Small intestine (tissue), 7 donors: ENCODE data around the gene SERPINB4. TPM values are rescaled to one million over a fixed set of nuclear protein-coding genes. Genes with fewer than 3 reads are reported as not detected.

Source experiments
- DNase-seq, 2 donors: peaks; one replicate each; pipeline versions ENCODE4 v3.0.0 to v3.0.0-alpha.2; 2013
- FAIRE-seq: peaks from 2 replicates; lab custom pipeline; 2012; peaks lifted over from hg19 to GRCh38; lab: Jason Lieb, UNC
- H3K27ac ChIP-seq, 3 donors: one replicate each; pipeline ENCODE4 v1.5.1; 2013; ENCODE audit warnings: low read length in 2 of 3, mild to moderate bottlenecking in 2 of 3, control low read depth in 1 of 3, inconsistent platforms in 1 of 3, low read depth in 1 of 3, moderate library complexity in 1 of 3
- H3K27me3 ChIP-seq, 3 donors: one replicate each; pipeline ENCODE4 v1.6.1; 2013; ENCODE audit warnings: low read length in 3 of 3, inconsistent platforms in 1 of 3; ENCODE audit not compliant: control insufficient read depth in 3 of 3, insufficient read depth in 3 of 3
- H3K36me3 ChIP-seq, 3 donors: one replicate each; pipeline ENCODE4 v1.6.1; 2013; ENCODE audit warnings: low read length in 3 of 3, inconsistent platforms in 1 of 3, low read depth in 1 of 3, mild to moderate bottlenecking in 1 of 3, moderate library complexity in 1 of 3; ENCODE audit not compliant: control insufficient read depth in 3 of 3, insufficient read depth in 2 of 3
- H3K4me1 ChIP-seq, 3 donors: one replicate each; pipeline ENCODE4 v1.6.1; 2013; ENCODE audit warnings: low read length in 2 of 3, inconsistent platforms in 1 of 3, low read depth in 1 of 3, mild to moderate bottlenecking in 1 of 3, moderate library complexity in 1 of 3; ENCODE audit not compliant: control insufficient read depth in 3 of 3, insufficient read depth in 2 of 3
- H3K4me3 ChIP-seq, 3 donors: one replicate each; pipeline ENCODE4 v1.5.1; 2013; ENCODE audit warnings: low read length in 3 of 3, control low read depth in 1 of 3, inconsistent platforms in 1 of 3, low read depth in 1 of 3, mild to moderate bottlenecking in 1 of 3, moderate library complexity in 1 of 3
- H3K9me3 ChIP-seq, 2 donors: one replicate each; pipeline ENCODE4 v1.6.1; 2013; ENCODE audit warnings: low read depth in 1 of 2, low read length in 1 of 2; ENCODE audit not compliant: control insufficient read depth in 2 of 2, insufficient read depth in 1 of 2
- WGBS, 3 donors: extraction: QIAGEN DNeasy Blood & Tissue Kit; methylation state at CpG; one replicate each; pipeline ENCODE4 v1.1.7; 2013; 5-methylcytosine and 5-hydroxymethylcytosine counted together
- polyA plus RNA-seq, 4 donors: library from polyadenylated mRNA; stranded (reverse) in 3 of 4; unstranded in 1 of 4; fragments of 200-250 nt in 3 of 4; fragments of 120-200 nt in 1 of 4; gene quantifications; one replicate each; pipeline versions ENCODE4 v1.2.1 to v1.2.3, GENCODE V29; 2013
- donor health status: healthy with polysubstance abuse.
- donor health status: control.
- donor health status: control.
- donor health status: Bipolar disorder and iron deficiency.
- donor health status: healthy.

Gene SERPINB4
- polyA plus RNA-seq, 4 donors: not detected

DNA sequence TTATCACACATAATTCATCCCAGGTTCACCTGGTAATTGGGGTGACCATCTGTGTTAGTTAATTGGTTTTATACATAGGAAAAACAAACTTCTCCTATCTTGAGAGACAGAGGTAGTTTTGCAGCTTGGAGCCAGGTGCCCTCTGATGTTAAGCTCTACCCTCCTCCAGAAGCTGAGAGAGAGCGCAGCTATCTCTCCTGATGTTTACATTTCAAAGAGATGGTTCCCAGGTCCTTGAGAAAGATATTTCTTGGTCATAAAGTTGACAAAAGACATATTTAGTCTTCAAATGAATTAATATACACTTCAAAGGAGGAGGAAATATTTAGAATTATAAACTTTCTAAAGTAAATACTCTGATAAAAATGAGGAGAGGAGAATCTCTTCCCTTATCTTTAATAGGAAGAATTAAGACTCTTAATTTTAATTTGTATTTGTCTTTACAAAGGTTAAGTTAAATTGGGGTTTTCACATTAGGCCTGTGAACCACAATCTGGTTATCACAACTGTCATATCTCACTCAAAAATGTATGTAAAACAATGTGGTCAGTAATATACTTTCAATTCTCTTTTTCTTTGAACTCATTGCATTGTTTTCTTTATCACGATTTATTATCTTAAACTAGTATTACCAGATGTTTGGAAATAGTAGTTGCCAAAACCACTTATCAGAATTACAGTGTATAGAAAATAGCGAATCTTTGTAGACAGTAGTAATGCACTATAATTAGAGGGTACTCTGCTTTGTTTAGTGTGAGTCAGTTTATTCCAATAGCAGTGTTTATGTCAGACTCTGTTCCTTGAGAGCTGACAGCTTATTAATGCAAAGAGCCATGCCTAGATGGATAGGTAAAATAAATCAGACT lies 26.8 kb downstream of the SERPINB4 start:
- 10 to 20% (median 17%) methylated on average over 3 of the region's 3 CpGs for WGBS, 3 donors
- no peak for FAIRE-seq
- Histone ChIP-seq H3K27me3 (no peaks in the 10 kb centered on the region), H3K4me1 (no peaks in the 10 kb centered on the region), H3K9me3 (peaks cover 0 to 7% of the 10 kb centered on the region in 2 donors), H3K4me3 (no peak overlapping the region), H3K36me3 (no peaks in the 10 kb centered on the region), H3K27ac (no peak overlapping the region)
- DNase-seq: no peak

DNA sequence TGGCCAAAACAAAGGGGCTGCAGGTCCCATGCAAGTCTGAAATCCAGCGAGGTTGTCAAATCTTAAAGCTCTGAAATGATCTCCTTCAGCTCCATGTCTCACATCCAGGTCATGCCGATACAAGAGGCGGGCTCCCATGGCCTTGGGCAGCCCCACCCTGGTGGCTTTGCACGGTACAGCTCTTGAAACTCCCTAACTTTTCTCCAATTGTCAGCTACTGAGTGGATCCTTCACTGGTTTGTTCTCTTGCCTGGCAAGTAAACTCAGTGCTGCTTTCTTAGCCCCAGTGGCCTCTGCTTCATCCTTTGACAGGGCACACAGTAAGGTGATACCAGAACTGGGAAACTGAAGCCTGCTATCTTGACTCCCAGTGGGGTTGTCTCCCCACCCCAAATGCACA lies 30.6 kb downstream of the SERPINB4 start:
- H3K9me3 ChIP-seq: no peaks in the 10 kb centered on the region
- no peak for DNase-seq
- 62 to 84% (median 73%) methylated on average over 4 of the region's 4 CpGs for WGBS, 3 donors

DNA sequence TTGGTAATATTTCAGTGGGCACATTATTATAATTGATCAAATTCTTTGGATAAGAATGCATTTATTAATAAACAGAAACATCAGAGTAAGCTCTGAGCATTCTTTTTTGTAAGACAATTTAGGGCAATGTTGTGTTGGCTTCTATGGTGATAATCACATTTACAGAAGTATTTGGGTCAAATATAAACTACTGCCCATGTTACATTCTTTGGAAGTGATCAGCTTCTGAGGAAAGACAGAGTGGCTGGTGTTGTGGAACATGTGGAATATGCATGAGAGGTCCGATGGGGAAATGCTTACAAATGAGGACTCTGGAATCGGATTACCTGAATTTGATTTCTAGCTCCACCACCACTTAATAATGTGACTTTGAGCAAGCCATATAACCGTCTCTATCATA lies 37.5 kb downstream of the SERPINB4 start:
- Histone ChIP-seq H3K4me1 (no peaks in the 10 kb centered on the region), H3K9me3 (no peaks in the 10 kb centered on the region), H3K27me3 (no peaks in the 10 kb centered on the region), H3K27ac (no peak overlapping the region), H3K36me3 (no peaks in the 10 kb centered on the region), H3K4me3 (no peak overlapping the region)
- DNase-seq: no peak
- 81 to 85% (median 82%) methylated on average over 3 of the region's 3 CpGs for WGBS, 3 donors
- FAIRE-seq: no peak

More for the DNA sequence above, 30.6 kb downstream of the SERPINB4 start:
- H3K27ac ChIP-seq: no peak overlapping the region
- no peaks in the 10 kb centered on the region for H3K4me1 ChIP-seq
- no peaks in the 10 kb centered on the region for H3K27me3 ChIP-seq
- FAIRE-seq: no peak
- no peaks in the 10 kb centered on the region for H3K36me3 ChIP-seq
- no peak overlapping the region for H3K4me3 ChIP-seq

DNA sequence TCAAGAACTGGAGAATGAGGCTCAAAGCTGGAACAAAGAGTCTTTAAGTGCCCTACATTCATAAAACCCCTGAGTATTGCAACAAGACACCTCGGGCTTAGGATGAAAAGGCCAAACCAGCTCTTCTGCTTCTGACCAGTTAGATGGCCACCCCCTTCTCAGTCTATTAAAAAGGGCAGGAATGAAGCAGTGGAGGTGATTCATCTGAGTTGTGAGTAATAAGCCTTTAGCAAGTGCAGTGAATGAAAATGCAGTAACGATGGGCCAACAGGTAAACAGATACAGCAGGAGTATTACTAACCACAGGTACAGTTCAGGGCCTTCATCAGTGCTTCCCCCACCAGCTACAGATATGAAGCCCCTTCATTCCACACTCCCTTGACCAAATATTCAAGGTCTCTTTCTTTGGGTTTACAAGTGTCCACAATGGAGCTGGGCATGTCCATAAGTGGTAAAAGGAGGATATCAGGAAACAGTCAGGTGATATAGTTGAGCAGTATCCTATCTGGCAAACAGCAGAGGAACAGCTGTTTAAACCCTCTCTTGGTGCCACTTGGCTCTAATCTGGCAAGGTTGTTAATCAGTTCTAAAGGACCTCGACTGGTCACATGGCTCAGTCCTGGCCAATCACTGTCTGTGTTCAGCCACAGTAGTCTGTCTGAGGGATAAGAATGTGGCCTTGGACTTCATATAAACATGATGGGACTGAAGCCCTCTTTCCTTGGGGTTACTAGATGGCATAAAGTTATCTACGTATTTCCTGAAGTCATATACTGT lies 39.1 kb downstream of the SERPINB4 start:
- 38 to 70% (median 54%) methylated on average over 4 of the region's 4 CpGs for WGBS, 3 donors
- Histone ChIP-seq H3K36me3 (no peaks in the 10 kb centered on the region), H3K4me3 (no peak overlapping the region), H3K27me3 (no peaks in the 10 kb centered on the region), H3K4me1 (no peaks in the 10 kb centered on the region), H3K9me3 (no peaks in the 10 kb centered on the region), H3K27ac (no peak overlapping the region)
- no peak for FAIRE-seq
- DNase-seq: no peak

DNA sequence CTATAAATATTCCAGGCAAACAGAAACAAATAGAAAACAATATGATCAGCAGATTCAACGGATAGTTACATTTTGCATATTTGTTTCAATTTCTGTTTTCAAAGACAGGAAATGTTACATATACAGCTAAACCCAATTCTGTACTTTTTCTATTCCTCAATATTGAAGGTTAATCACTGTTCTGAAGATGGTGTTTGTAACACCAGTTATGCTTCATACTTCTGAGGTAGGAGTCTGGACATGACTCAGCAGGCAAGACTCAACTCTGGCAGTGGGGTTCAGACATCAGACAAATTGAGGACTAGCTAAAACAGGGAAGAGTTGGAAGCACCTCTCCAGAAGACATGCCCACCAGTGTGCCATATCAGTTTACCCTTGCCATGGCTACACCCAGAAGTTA lies 40.3 kb downstream of the SERPINB4 start:
- DNase-seq: no peak
- H3K4me1 ChIP-seq: no peaks in the 10 kb centered on the region
- H3K9me3 ChIP-seq: no peaks in the 10 kb centered on the region
- 0% methylated on average over 1 of the region's 1 CpG for WGBS, 3 donors
- no peaks in the 10 kb centered on the region for H3K36me3 ChIP-seq
- FAIRE-seq: no peak
- no peak overlapping the region for H3K27ac ChIP-seq
- no peak overlapping the region for H3K4me3 ChIP-seq
- no peaks in the 10 kb centered on the region for H3K27me3 ChIP-seq

DNA sequence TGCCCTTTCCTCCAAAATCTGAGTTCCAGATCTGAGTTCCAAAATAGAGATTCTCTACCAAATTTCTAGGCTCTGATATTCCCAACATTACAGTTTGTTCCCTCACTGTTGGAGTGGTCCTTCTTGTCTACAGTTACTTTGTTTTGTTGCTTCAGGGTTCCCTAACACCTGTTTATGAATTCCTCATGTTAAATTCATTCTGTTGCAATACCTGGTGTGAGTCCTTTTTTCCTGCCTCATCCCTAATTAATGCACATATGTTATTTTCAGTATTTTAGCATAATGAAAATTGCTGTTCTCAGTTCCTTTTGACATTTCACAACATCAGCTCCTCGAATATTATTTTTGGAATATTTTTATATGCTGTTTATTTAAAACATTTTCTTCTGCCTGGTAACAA lies 40.7 kb downstream of the SERPINB4 start:
- Histone ChIP-seq H3K4me3 (no peak overlapping the region), H3K27me3 (no peaks in the 10 kb centered on the region), H3K9me3 (no peaks in the 10 kb centered on the region), H3K4me1 (no peaks in the 10 kb centered on the region), H3K27ac (no peak overlapping the region), H3K36me3 (no peaks in the 10 kb centered on the region)
- WGBS, 3 donors: 30 to 60% (median 48%) methylated on average over 1 of the region's 1 CpG
- FAIRE-seq: no peak
- no peak for DNase-seq

DNA sequence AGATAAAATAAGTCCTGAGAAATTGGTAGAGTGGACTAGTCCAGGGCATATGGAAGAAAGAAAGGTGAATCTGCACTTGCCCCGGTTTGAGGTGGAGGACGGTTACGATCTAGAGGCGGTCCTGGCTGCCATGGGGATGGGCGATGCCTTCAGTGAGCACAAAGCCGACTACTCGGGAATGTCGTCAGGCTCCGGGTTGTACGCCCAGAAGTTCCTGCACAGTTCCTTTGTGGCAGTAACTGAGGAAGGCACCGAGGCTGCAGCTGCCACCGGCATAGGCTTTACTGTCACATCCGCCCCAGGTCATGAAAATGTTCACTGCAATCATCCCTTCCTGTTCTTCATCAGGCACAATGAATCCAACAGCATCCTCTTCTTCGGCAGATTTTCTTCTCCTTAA lies 47.1 kb downstream of the SERPINB4 start:
- no peaks in the 10 kb centered on the region for H3K4me1 ChIP-seq
- H3K27me3 ChIP-seq: no peaks in the 10 kb centered on the region
- FAIRE-seq (no peak), DNase-seq (no peak)
- WGBS, 3 donors: 77 to 79% (median 79%) methylated on average over 14 of the region's 14 CpGs
- no peak overlapping the region for H3K27ac ChIP-seq
- no peaks in the 10 kb centered on the region for H3K36me3 ChIP-seq
- no peak overlapping the region for H3K4me3 ChIP-seq
- H3K9me3 ChIP-seq: no peaks in the 10 kb centered on the region

DNA sequence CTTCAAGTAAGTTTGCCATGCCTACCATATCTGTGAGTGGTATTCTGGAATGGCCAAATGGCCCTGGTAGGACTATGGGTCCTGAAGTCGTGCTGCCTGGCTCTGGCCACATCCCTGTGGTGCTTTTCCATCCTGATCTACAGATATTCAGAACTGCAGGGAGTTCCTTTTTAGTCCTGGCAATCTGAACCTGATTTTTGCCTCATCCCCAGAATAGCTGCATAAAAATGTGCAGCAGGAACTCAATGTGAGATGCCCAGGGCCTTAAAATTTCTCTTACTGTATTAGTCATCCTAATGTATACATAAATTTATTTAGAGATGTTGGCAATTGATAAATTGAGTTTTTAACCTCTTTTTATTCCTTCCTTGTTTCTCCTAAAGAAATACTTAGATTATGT lies 51.6 kb downstream of the SERPINB4 start:
- FAIRE-seq (no peak), DNase-seq (no peak)
- no peaks in the 10 kb centered on the region for H3K4me1 ChIP-seq
- WGBS, 3 donors: 13 to 33% (median 27%) methylated on average over 1 of the region's 1 CpG
- H3K27ac ChIP-seq: no peak overlapping the region
- no peaks in the 10 kb centered on the region for H3K9me3 ChIP-seq
- no peak overlapping the region for H3K4me3 ChIP-seq
- H3K27me3 ChIP-seq: no peaks in the 10 kb centered on the region
- H3K36me3 ChIP-seq: no peaks in the 10 kb centered on the region
